Tibial nerve (tissue), 4 donors: ENCODE data around the gene PKD2.

ENCODE experiments used
- CTCF ChIP-seq, 5 experiments: fragments of 200-600 bp in 3 of 5; fragments of 450-650 bp in 2 of 5; sonication (generic) in 3 of 5; IDR thresholded peaks; one replicate each; pipeline ENCODE4 v1.5.1; 2016 to 2019; ENCODE audit warnings: antibody characterized with exemption in 5 of 5, mild to moderate bottlenecking in 3 of 5, moderate library complexity in 2 of 5
- EP300 ChIP-seq, 2 donors: sonication (generic); formaldehyde crosslinking; IDR thresholded peaks; one replicate each; pipeline ENCODE4 v1.6.1; 2017; ENCODE audit warnings: antibody characterized with exemption in 2 of 2, mild to moderate bottlenecking in 1 of 2
- POLR2A ChIP-seq, 2 donors: fragments of 450-650 bp; IDR thresholded peaks; one replicate each; pipeline ENCODE4 v1.6.1; 2017; ENCODE audit warnings: antibody characterized with exemption in 2 of 2, mild to moderate bottlenecking in 2 of 2, moderate library complexity in 2 of 2

DNA sequence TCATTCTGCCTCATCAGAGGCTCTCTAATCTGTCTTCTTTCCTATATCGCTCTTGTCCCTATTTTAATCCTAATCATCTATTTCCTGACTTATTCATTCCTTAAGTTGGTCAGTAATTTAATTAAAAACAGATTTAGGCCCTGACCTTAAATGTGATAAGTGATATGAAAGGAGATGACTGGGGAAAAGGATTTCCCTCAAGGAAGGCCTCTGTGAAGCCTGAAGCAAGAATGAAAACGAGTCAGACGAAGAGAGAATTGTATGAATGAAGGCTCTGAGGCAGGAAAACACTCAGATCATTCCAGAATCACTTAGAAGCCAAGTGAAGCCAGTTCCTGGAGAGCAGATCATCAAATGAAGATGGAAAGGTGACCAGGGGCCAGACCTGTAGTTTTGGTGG lies 22.1 kb downstream of the PKD2 start:
- TF ChIP-seq CTCF (IDR thresholded peaks at IDR 0.05) (no peak), POLR2A (IDR thresholded peaks at IDR 0.05) (no peak), EP300 (IDR thresholded peaks at IDR 0.05) (no peak)
